Measurements from ENCODE around the gene TUBB1. TPM values are rescaled to one million over a fixed set of nuclear protein-coding genes. Genes with fewer than 3 reads are reported as not detected.

The TUBB1 gene
- total RNA-seq, 1 experiment from 2014 or later: not detected

DNA sequence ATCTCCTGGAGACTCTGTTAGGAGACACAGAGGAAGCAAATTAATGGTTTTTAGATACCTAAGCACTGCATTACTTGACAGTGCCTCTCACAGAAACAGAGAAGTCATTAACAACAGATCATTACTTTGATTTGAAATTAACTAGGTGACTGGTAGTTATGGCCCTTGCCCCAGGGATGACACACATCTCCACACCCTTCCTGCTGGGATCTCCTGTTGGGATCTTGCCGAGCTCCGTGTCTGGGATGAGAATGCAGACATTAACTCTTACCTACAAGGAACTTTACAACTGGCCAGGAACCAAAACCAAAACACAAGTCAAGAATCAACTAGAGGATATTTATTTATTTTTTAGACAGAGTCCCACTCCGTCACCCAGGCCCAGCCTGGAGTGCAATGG lies 25.6 kb downstream of the TUBB1 start:
- TF ChIP-seq, protein P1, sequence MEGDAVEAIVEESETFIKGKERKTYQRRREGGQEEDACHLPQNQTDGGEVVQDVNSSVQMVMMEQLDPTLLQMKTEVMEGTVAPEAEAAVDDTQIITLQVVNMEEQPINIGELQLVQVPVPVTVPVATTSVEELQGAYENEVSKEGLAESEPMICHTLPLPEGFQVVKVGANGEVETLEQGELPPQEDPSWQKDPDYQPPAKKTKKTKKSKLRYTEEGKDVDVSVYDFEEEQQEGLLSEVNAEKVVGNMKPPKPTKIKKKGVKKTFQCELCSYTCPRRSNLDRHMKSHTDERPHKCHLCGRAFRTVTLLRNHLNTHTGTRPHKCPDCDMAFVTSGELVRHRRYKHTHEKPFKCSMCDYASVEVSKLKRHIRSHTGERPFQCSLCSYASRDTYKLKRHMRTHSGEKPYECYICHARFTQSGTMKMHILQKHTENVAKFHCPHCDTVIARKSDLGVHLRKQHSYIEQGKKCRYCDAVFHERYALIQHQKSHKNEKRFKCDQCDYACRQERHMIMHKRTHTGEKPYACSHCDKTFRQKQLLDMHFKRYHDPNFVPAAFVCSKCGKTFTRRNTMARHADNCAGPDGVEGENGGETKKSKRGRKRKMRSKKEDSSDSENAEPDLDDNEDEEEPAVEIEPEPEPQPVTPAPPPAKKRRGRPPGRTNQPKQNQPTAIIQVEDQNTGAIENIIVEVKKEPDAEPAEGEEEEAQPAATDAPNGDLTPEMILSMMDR (conservative IDR thresholded peaks at IDR 0.05; ENCODE audit: low read depth, low read length): no peak
- TF ChIP-seq EZH2 (IDR thresholded peaks at IDR 0.05; ENCODE audit: borderline replicate concordance, low read depth, low read length, poor library complexity, severe bottlenecking): no peak
- ChIA-PET POLR2A (ENCODE audit: low non-redundant PET) (no interaction called here), CTCF (no interaction called here)
- no peak for DNase-seq (ENCODE audit: low spot score)
- BruUV-seq (replicated peaks): no TSS peak
- no peak overlapping the region for H3K4me3 ChIP-seq (ENCODE audit: low read depth, low read length, poor library complexity, severe bottlenecking)
- peaks cover 4% of the 10 kb centered on the region for H3K4me1 ChIP-seq (ENCODE audit: insufficient read depth, low read length, poor library complexity, severe bottlenecking)
- no peak overlapping the region for H3K27ac ChIP-seq (ENCODE audit: low read depth, low read length, poor library complexity, severe bottlenecking)
- no peaks in the 10 kb centered on the region for H3K36me3 ChIP-seq (ENCODE audit: insufficient read depth, low read length, poor library complexity, severe bottlenecking)
- intact Hi-C loops (cut with micrococcal nuclease; ENCODE audit: unreplicated experiment): no loop called here
- no peaks in the 10 kb centered on the region for H3K9me3 ChIP-seq (ENCODE audit: low read depth, low read length, poor library complexity, severe bottlenecking)
- H3K27me3 ChIP-seq (replicated peaks; ENCODE audit: insufficient read depth, low read depth, low read length, poor library complexity): no peaks in the 10 kb centered on the region

- DNase-seq (ENCODE audit: low spot score): no peak
- H3K27me3 ChIP-seq (replicated peaks; ENCODE audit: insufficient read depth, low read depth, low read length, poor library complexity): peaks cover 11% of the 10 kb centered on the region
- H3K36me3 ChIP-seq (ENCODE audit: insufficient read depth, low read length, poor library complexity, severe bottlenecking): no peaks in the 10 kb centered on the region
- no peaks in the 10 kb centered on the region for H3K9me3 ChIP-seq (ENCODE audit: low read depth, low read length, poor library complexity, severe bottlenecking)
- no peak for TF ChIP-seq EZH2 (IDR thresholded peaks at IDR 0.05; ENCODE audit: borderline replicate concordance, low read depth, low read length, poor library complexity, severe bottlenecking)
- TF ChIP-seq, protein P1 (conservative IDR thresholded peaks at IDR 0.05; ENCODE audit: low read depth, low read length): no peak
- CTCF ChIA-PET: no interaction called here
- peaks cover 4% of the 10 kb centered on the region for H3K4me1 ChIP-seq (ENCODE audit: insufficient read depth, low read length, poor library complexity, severe bottlenecking)
- no TSS peak for BruUV-seq (replicated peaks)
- POLR2A ChIA-PET (ENCODE audit: low non-redundant PET): no interaction called here
- no peak overlapping the region for H3K4me3 ChIP-seq (ENCODE audit: low read depth, low read length, poor library complexity, severe bottlenecking)
- intact Hi-C loops (cut with micrococcal nuclease; ENCODE audit: unreplicated experiment): no loop called here
- H3K27ac ChIP-seq (ENCODE audit: low read depth, low read length, poor library complexity, severe bottlenecking): no peak overlapping the region
These were observed 27.6 kb downstream of the TUBB1 start for GRCh38 chr20:59046862-59047261.

DNA sequence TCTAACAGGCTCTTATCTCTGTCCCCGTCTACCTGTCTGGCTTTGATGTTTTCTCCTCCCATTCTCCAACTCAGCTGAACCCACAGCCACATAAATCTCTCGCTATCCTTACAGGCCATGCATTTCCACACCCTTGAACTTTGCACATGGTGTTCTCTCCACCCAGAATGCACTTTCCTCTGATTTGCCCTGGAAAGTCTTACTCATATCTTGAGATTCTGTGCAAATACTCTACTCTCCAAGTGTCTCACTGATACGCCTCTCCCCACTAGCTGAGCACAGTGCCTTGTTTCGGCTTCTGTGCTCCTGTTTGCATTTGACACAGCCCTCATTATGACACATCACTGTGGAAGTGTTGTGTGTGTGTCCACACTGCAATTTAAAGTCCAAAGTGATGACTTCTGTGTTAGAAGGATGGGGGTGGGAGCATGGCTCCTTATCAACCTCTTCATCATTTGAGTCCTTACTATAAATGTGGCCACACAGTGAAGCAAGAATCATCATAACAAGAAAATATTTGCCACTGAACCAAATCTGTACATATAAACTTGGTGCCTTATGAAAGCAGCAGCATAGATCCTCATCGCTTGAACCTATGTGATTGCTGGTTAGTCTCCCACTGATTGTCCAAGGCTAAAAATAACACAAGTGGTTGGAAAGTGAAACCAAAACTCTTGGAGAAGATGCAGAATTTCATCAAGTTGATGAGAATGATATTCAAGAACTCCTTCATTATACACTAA lies 28.9 kb downstream of the TUBB1 start:
- Histone ChIP-seq H3K4me1 (ENCODE audit: insufficient read depth, low read length, poor library complexity, severe bottlenecking) (peaks cover 2% of the 10 kb centered on the region), H3K36me3 (ENCODE audit: insufficient read depth, low read length, poor library complexity, severe bottlenecking) (no peaks in the 10 kb centered on the region), H3K4me3 (ENCODE audit: low read depth, low read length, poor library complexity, severe bottlenecking) (no peak overlapping the region), H3K9me3 (ENCODE audit: low read depth, low read length, poor library complexity, severe bottlenecking) (no peaks in the 10 kb centered on the region), H3K27ac (ENCODE audit: low read depth, low read length, poor library complexity, severe bottlenecking) (no peak overlapping the region), H3K27me3 (replicated peaks; ENCODE audit: insufficient read depth, low read depth, low read length, poor library complexity) (peaks cover 23% of the 10 kb centered on the region)
- intact Hi-C loops (cut with micrococcal nuclease; ENCODE audit: unreplicated experiment): no loop called here
- DNase-seq (ENCODE audit: low spot score): no peak
- BruUV-seq (replicated peaks): no TSS peak
- TF ChIP-seq EZH2 (IDR thresholded peaks at IDR 0.05; ENCODE audit: borderline replicate concordance, low read depth, low read length, poor library complexity, severe bottlenecking): no peak
- TF ChIP-seq, protein P1 (conservative IDR thresholded peaks at IDR 0.05; ENCODE audit: low read depth, low read length): no peak
- ChIA-PET CTCF (no interaction called here), POLR2A (ENCODE audit: low non-redundant PET) (no interaction called here)

Measured in A673 (cell line).